ENCODE results near the gene FMNL3.

Gene FMNL3

GRCh38 chr12:49588281-49588680, 118.9 kb downstream of the FMNL3 start:
- no peak for DNase-seq

- DNase-seq = no peak
These were observed 119.9 kb downstream of the FMNL3 start for GRCh38 chr12:49587174-49587908.

Measured in NCI-H2227 treated with DMSO at 0.1 percent for 48 hours (cell line).